GM08714 (cell line): ENCODE measurements around the gene HPSE2.
"Not testable (repeated sequence)": the region's sequence is repeated elsewhere in the genome, so short reads cannot be mapped to it uniquely, and the experiment has no call there.

Experiments
- H3K4me3 ChIP-seq: fragments of 200-500 bp; sonication (Bioruptor generic); 2 replicates; pipeline ENCODE4 v1.5.1; 2014; ENCODE audit warnings: mild to moderate bottlenecking, low read length, inconsistent platforms
- ZNF274 ChIP-seq: IDR thresholded peaks from 2 replicates; pipeline ENCODE4 v1.6.1; 2012; ENCODE audit warnings: mild to moderate bottlenecking, low read depth, low read length

The HPSE2 gene

GRCh38 chr10:98524124-98524523 is 711.5 kb downstream of the HPSE2 start:
- no peak for TF ChIP-seq ZNF274
- H3K4me3 ChIP-seq = no peak overlapping the region

- no peak for TF ChIP-seq ZNF274
These were observed 715.8 kb downstream of the HPSE2 start for GRCh38 chr10:98519841-98520240.

GRCh38 chr10:98517672-98518071 is 718.0 kb downstream of the HPSE2 start:
- no peak for TF ChIP-seq ZNF274
- no peak overlapping the region for H3K4me3 ChIP-seq

More at GRCh38 chr10:98519841-98520240, 715.8 kb downstream of the HPSE2 start:
- H3K4me3 ChIP-seq = no peak overlapping the region

- no peak for TF ChIP-seq ZNF274
- H3K4me3 ChIP-seq = no peak overlapping the region
These were observed 719.3 kb downstream of the HPSE2 start for GRCh38 chr10:98516352-98516751.

- no peak overlapping the region for H3K4me3 ChIP-seq
- no peak for TF ChIP-seq ZNF274
These were observed 721.9 kb downstream of the HPSE2 start for GRCh38 chr10:98513704-98514103.

GRCh38 chr10:98511876-98512275 is 723.8 kb downstream of the HPSE2 start:
- TF ChIP-seq ZNF274 = no peak

GRCh38 chr10:98510412-98510995 is 725.1 kb downstream of the HPSE2 start:
- H3K4me3 ChIP-seq = no peak overlapping the region
- TF ChIP-seq ZNF274 = no peak

More at GRCh38 chr10:98511876-98512275, 723.8 kb downstream of the HPSE2 start:
- H3K4me3 ChIP-seq = no peak overlapping the region

GRCh38 chr10:98509745-98510144 is 725.9 kb downstream of the HPSE2 start:
- no peak for TF ChIP-seq ZNF274
- no peak overlapping the region for H3K4me3 ChIP-seq

GRCh38 chr10:98502535-98502934 is 733.1 kb downstream of the HPSE2 start:
- not testable (repeated sequence) for H3K4me3 ChIP-seq

GRCh38 chr10:98492763-98493162 is 742.9 kb downstream of the HPSE2 start:
- H3K4me3 ChIP-seq = no peak overlapping the region
- TF ChIP-seq ZNF274 = no peak

GRCh38 chr10:98489561-98490481 is 745.8 kb downstream of the HPSE2 start:
- H3K4me3 ChIP-seq = no peak overlapping the region
- no peak for TF ChIP-seq ZNF274

- TF ChIP-seq ZNF274 = no peak
- H3K4me3 ChIP-seq = no peak overlapping the region
These were observed 746.8 kb downstream of the HPSE2 start for GRCh38 chr10:98488669-98489430.

- no peak for TF ChIP-seq ZNF274
- H3K4me3 ChIP-seq = no peak overlapping the region
These were observed 748.0 kb downstream of the HPSE2 start for GRCh38 chr10:98487649-98488048.

- H3K4me3 ChIP-seq = no peak overlapping the region
- no peak for TF ChIP-seq ZNF274
These were observed 749.2 kb downstream of the HPSE2 start for GRCh38 chr10:98486421-98486820.
